Upper lobe of left lung (tissue), 4 donors: ENCODE results near the gene PHKG1.
"Not testable (repeated sequence)": the region's sequence is repeated elsewhere in the genome, so short reads cannot be mapped to it uniquely, and the experiment has no call there.

Source experiments
- CTCF ChIP-seq, 6 experiments: fragments of 450-650 bp in 4 of 6; fragments of 200-600 bp in 2 of 6; sonication (generic) in 2 of 6; IDR thresholded peaks; one replicate each; pipeline ENCODE4 v1.5.1; 2016 to 2019; ENCODE audit warnings: antibody characterized with exemption in 6 of 6
- POLR2A ChIP-seq, 4 donors: fragments of 450-650 bp; IDR thresholded peaks; one replicate each; pipeline ENCODE4 v1.5.1; 2016 to 2017; ENCODE audit warnings: antibody characterized with exemption in 4 of 4, mild to moderate bottlenecking in 2 of 4
- POLR2AphosphoS5 ChIP-seq, 2 donors: sonication (generic); formaldehyde crosslinking; IDR thresholded peaks; one replicate each; pipeline ENCODE4 v1.5.1; 2017; ENCODE audit warnings: antibody characterized with exemption in 2 of 2

- TF ChIP-seq POLR2A, CTCF, POLR2AphosphoS5 (IDR thresholded peaks at IDR 0.05): not testable (repeated sequence)
Observed at GRCh38 chr7:56131062-56131461, 38.3 kb upstream of the PHKG1 start.
